Neural progenitor cell (in vitro differentiated cells): ENCODE results near the gene PFKFB4. TPM values are rescaled to one million over a fixed set of nuclear protein-coding genes. Genes with fewer than 3 reads are reported as not detected.

Source experiments
- DNase-seq: peaks from one replicate; pipeline ENCODE4 v3.0.0-alpha.2; 2016; ENCODE audit warnings: low spot score
- H2AFZ ChIP-seq: fragments of 200-600 bp; sonication (generic); replicated peaks from 2 replicates; pipeline ENCODE4 v1.6.1; 2016; ENCODE audit warnings: antibody characterized with exemption
- H3F3A ChIP-seq: fragments of 200-600 bp; sonication (generic); 2 replicates; pipeline ENCODE4 v1.6.1; 2016; ENCODE audit warnings: antibody characterized with exemption, low read depth
- H3K27ac ChIP-seq: fragments of 200-600 bp; sonication (generic); 2 replicates; pipeline ENCODE4 v1.5.1; 2016; ENCODE audit warnings: mild to moderate bottlenecking
- H3K27me3 ChIP-seq: fragments of 200-600 bp; sonication (generic); 2 replicates; pipeline ENCODE4 v1.6.1; 2016; ENCODE audit warnings: mild to moderate bottlenecking, moderate library complexity
- H3K36me3 ChIP-seq: fragments of 200-600 bp; sonication (generic); 2 replicates; pipeline ENCODE4 v1.5.1; 2016
- H3K4me1 ChIP-seq: fragments of 200-600 bp; sonication (generic); 2 replicates; pipeline ENCODE4 v1.6.1; 2016; ENCODE audit warnings: mixed run types
- H3K4me2 ChIP-seq: fragments of 200-600 bp; sonication (generic); 2 replicates; pipeline ENCODE4 v1.6.1; 2016
- H3K4me3 ChIP-seq: fragments of 200-600 bp; sonication (generic); 2 replicates; pipeline ENCODE4 v1.5.1; 2016
- H3K79me2 ChIP-seq: fragments of 200-600 bp; sonication (generic); 2 replicates; pipeline ENCODE4 v1.6.1; 2016; ENCODE audit warnings: low read depth
- H3K9ac ChIP-seq: fragments of 200-600 bp; sonication (generic); 2 replicates; pipeline ENCODE4 v1.6.1; 2016
- H3K9me3 ChIP-seq: fragments of 200-600 bp; sonication (generic); 2 replicates; pipeline ENCODE4 v1.5.1; 2016; ENCODE audit warnings: low read depth
- H4K20me1 ChIP-seq: fragments of 200-600 bp; sonication (generic); 2 replicates; pipeline ENCODE4 v1.6.1; 2016; ENCODE audit warnings: low read depth
- H3K27ac Mint-ChIP-seq: 3 replicates; pipeline ENCODE4 v1.8.0; 2021; ENCODE audit warnings: mixed read lengths
- H3K27me3 Mint-ChIP-seq: 2 replicates; pipeline ENCODE4 v1.8.0; 2022; ENCODE audit warnings: low read depth, mild to moderate bottlenecking, inconsistent platforms, moderate library complexity, mixed read lengths; ENCODE audit not compliant: insufficient read depth
- H3K36me3 Mint-ChIP-seq: 3 replicates; pipeline ENCODE4 v1.8.0; 2021; ENCODE audit warnings: mixed read lengths
- H3K4me1 Mint-ChIP-seq: 3 replicates; pipeline ENCODE4 v1.8.0; 2021; ENCODE audit warnings: mixed read lengths
- H3K4me3 Mint-ChIP-seq: 3 replicates; pipeline ENCODE4 v1.8.0; 2021; ENCODE audit warnings: mild to moderate bottlenecking, moderate library complexity, mixed read lengths
- H3K9me3 Mint-ChIP-seq: 3 replicates; pipeline ENCODE4 v1.8.0; 2020; ENCODE audit warnings: mixed read lengths
- EZH2 ChIP-seq: fragments of 200-600 bp; sonication (generic); IDR thresholded peaks from 2 replicates; pipeline ENCODE4 v1.6.1; 2017; ENCODE audit warnings: antibody characterized with exemption, mild to moderate bottlenecking, moderate library complexity
- EZH2phosphoT487 ChIP-seq: fragments of 200-600 bp; sonication (generic); IDR thresholded peaks from 2 replicates; pipeline ENCODE4 v1.6.1; 2017; ENCODE audit warnings: antibody characterized with exemption
- total RNA-seq: library from RNA; depleted of rRNA; stranded (reverse); fragments of >200 nt; gene quantifications from 2 replicates; pipeline ENCODE4 v1.2.3, GENCODE V29; 2015; ENCODE audit warnings: low replicate concordance
- TF ChIP-seq, protein P1 (sequence below): fragments of 200-600 bp; sonication (generic); IDR thresholded peaks from 2 replicates; pipeline ENCODE4 v1.5.1; 2017; ENCODE audit warnings: antibody characterized with exemption, mild to moderate bottlenecking

The PFKFB4 gene
- total RNA-seq, 1 donor from 2014 or later: 59.5 TPM

- Mint-ChIP-seq H3K27me3 (peaks cover 6% of the 10 kb centered on the region), H3K4me1 (peaks cover 9% of the 10 kb centered on the region), H3K27ac (no peak overlapping the region), H3K9me3 (no peaks in the 10 kb centered on the region), H3K36me3 (peaks cover 32% of the 10 kb centered on the region), H3K4me3 (no peak overlapping the region)
- Histone ChIP-seq H2AFZ (no peak overlapping the region), H3K27me3 (no peaks in the 10 kb centered on the region), H3K4me3 (no peak overlapping the region), H3K9ac (no peak overlapping the region), H3K9me3 (no peaks in the 10 kb centered on the region), H3F3A (no peaks in the 10 kb centered on the region), H3K79me2 (no peaks in the 10 kb centered on the region), H3K4me2 (no peak overlapping the region), H4K20me1 (no peaks in the 10 kb centered on the region), H3K36me3 (no peaks in the 10 kb centered on the region), H3K27ac (no peak overlapping the region), H3K4me1 (no peaks in the 10 kb centered on the region)
- TF ChIP-seq EZH2 (no peak), EZH2phosphoT487 (no peak)
- TF ChIP-seq, protein P1, sequence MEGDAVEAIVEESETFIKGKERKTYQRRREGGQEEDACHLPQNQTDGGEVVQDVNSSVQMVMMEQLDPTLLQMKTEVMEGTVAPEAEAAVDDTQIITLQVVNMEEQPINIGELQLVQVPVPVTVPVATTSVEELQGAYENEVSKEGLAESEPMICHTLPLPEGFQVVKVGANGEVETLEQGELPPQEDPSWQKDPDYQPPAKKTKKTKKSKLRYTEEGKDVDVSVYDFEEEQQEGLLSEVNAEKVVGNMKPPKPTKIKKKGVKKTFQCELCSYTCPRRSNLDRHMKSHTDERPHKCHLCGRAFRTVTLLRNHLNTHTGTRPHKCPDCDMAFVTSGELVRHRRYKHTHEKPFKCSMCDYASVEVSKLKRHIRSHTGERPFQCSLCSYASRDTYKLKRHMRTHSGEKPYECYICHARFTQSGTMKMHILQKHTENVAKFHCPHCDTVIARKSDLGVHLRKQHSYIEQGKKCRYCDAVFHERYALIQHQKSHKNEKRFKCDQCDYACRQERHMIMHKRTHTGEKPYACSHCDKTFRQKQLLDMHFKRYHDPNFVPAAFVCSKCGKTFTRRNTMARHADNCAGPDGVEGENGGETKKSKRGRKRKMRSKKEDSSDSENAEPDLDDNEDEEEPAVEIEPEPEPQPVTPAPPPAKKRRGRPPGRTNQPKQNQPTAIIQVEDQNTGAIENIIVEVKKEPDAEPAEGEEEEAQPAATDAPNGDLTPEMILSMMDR: no peak
- no peak for DNase-seq
These were observed 43.1 kb upstream of the PFKFB4 start for GRCh38 chr3:48599509-48600285.

DNA sequence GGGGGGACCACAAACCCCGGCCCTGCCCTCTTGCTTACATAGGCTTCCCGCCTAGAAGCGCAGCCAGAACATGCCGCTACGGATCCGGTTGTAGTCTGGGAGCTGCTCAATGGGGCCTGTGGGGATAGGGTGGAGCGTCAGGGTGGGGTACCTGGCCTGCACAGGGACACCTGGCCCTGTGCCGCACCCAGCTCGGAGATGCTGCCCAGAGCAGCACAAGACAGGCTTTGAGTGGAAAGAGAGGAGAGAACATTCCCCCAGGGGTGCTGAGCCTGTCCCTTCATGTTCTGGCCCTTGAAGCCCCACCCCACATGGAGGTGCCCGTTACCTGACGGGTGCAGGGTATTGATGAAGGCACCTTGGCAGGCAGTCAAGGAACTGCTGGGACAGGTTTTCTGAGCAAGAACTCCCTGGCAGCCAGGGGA, 42.5 kb upstream of the PFKFB4 start:
- no peak for DNase-seq
- Histone ChIP-seq H3K9ac (no peak overlapping the region), H3K4me1 (no peaks in the 10 kb centered on the region), H3K27me3 (no peaks in the 10 kb centered on the region), H3F3A (no peaks in the 10 kb centered on the region), H3K9me3 (no peaks in the 10 kb centered on the region), H3K4me3 (no peak overlapping the region), H2AFZ (no peak overlapping the region), H4K20me1 (no peaks in the 10 kb centered on the region), H3K36me3 (no peaks in the 10 kb centered on the region), H3K27ac (no peak overlapping the region), H3K4me2 (no peak overlapping the region), H3K79me2 (no peaks in the 10 kb centered on the region)
- no peak overlapping the region for H3K27ac Mint-ChIP-seq
- peaks cover 9% of the 10 kb centered on the region for H3K4me1 Mint-ChIP-seq
- peaks cover 6% of the 10 kb centered on the region for H3K27me3 Mint-ChIP-seq
- H3K36me3 Mint-ChIP-seq: peaks cover 29% of the 10 kb centered on the region
- no peak overlapping the region for H3K4me3 Mint-ChIP-seq
- no peaks in the 10 kb centered on the region for H3K9me3 Mint-ChIP-seq
- TF ChIP-seq, protein P1: no peak
- TF ChIP-seq EZH2phosphoT487: no peak

GRCh38 chr3:48598323-48599076, 41.9 kb upstream of the PFKFB4 start:
- H3K27ac Mint-ChIP-seq: no peak overlapping the region
- H3K4me3 ChIP-seq: no peak overlapping the region
- no peaks in the 10 kb centered on the region for H3K79me2 ChIP-seq
- no peaks in the 10 kb centered on the region for H4K20me1 ChIP-seq
- no peaks in the 10 kb centered on the region for H3K9me3 ChIP-seq
- H3K27me3 Mint-ChIP-seq: peaks cover 6% of the 10 kb centered on the region
- no peak for DNase-seq
- peaks cover 26% of the 10 kb centered on the region for H3K36me3 Mint-ChIP-seq
- H3F3A ChIP-seq: no peaks in the 10 kb centered on the region
- H3K4me1 Mint-ChIP-seq: peaks cover 9% of the 10 kb centered on the region
- TF ChIP-seq EZH2: no peak
- no peak overlapping the region for H2AFZ ChIP-seq
- no peaks in the 10 kb centered on the region for H3K36me3 ChIP-seq
- no peak overlapping the region for H3K27ac ChIP-seq
- no peak overlapping the region for H3K4me3 Mint-ChIP-seq
- H3K27me3 ChIP-seq: no peaks in the 10 kb centered on the region
- no peak overlapping the region for H3K4me2 ChIP-seq
- no peaks in the 10 kb centered on the region for H3K9me3 Mint-ChIP-seq
- no peak overlapping the region for H3K9ac ChIP-seq
- no peaks in the 10 kb centered on the region for H3K4me1 ChIP-seq

DNA sequence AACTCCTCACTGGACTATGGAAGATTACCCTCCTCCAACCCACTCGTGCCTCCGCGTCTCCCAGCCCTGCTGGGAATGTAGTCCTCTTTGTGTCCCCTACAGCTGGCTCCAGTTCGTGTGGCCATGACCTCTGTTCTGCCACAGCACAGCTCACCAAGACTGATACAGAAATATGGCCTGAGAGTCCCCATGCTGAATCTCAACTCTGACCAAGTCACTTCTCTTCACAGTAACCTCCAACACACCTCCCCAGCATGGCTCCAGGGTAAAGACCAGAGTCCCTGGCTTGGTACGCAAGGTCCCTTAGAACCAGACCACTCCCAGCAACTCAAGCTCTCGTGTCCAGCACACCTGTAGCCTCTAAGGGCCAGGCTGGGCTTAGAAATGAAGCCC, 40.8 kb upstream of the PFKFB4 start:
- Histone ChIP-seq H3K4me1 (no peaks in the 10 kb centered on the region), H3K36me3 (no peaks in the 10 kb centered on the region), H3K9me3 (no peaks in the 10 kb centered on the region), H3K9ac (no peak overlapping the region), H3K79me2 (no peaks in the 10 kb centered on the region), H4K20me1 (no peaks in the 10 kb centered on the region), H2AFZ (no peak overlapping the region), H3K4me3 (no peak overlapping the region), H3K27ac (no peak overlapping the region), H3K4me2 (no peak overlapping the region), H3F3A (no peaks in the 10 kb centered on the region), H3K27me3 (no peaks in the 10 kb centered on the region)
- peaks cover 19% of the 10 kb centered on the region for H3K36me3 Mint-ChIP-seq
- TF ChIP-seq, protein P1: no peak
- TF ChIP-seq EZH2phosphoT487: no peak
- no peak for TF ChIP-seq EZH2
- no peak for DNase-seq
- H3K4me1 Mint-ChIP-seq: peaks cover 13% of the 10 kb centered on the region
- H3K9me3 Mint-ChIP-seq: no peaks in the 10 kb centered on the region
- H3K4me3 Mint-ChIP-seq: no peak overlapping the region
- H3K27me3 Mint-ChIP-seq: peaks cover 6% of the 10 kb centered on the region
- peak overlapping the region; percentile 44 for H3K27ac Mint-ChIP-seq
